ENCODE results near the gene ATP6V1C2. TPM values are rescaled to one million over a fixed set of nuclear protein-coding genes. Genes with fewer than 3 reads are reported as not detected.
A peak's percentile ranks its signal among the peaks of the same experiment; 100 is the strongest.

ATP6V1C2 gene
- total and polyA plus RNA-seq, 2 donors from 2014 or later, result 4.2 to 38.0 TPM

GRCh38 chr2:10722252-10722825 is 909 bp downstream of the ATP6V1C2 start:
- H3K36me3 ChIP-seq (ENCODE audit: control insufficient read depth in 2 of 3, insufficient read depth in 3 of 3, low read length in 3 of 3), result no peaks in the 10 kb centered on the region
- intact Hi-C loops (cut with DNase I), result no loop called here
- peaks cover 27% of the 10 kb centered on the region for H3K27me3 ChIP-seq (ENCODE audit: control insufficient read depth, insufficient read depth, low read length)
- H3K4me1 ChIP-seq (ENCODE audit: control insufficient read depth in 2 of 3, insufficient read depth in 2 of 3, low read depth in 1 of 3, low read length in 3 of 3), result peaks cover 0 to 9% (median 0%) of the 10 kb centered on the region in 3 donors
- H3K27ac ChIP-seq (ENCODE audit: low read depth in 2 of 2, low read length in 2 of 2), result no peak overlapping the region
- H3K9ac ChIP-seq (ENCODE audit: low read length in 3 of 3), result no peak overlapping the region
- DNase-seq (no peak), FAIRE-seq (no peak)
- H3K4me3 ChIP-seq (ENCODE audit: low read length in 3 of 3), result peak overlapping the region in 2 of 3 donors; percentile 10 to 55
- H3K9me3 ChIP-seq (ENCODE audit: control insufficient read depth in 2 of 3, insufficient read depth in 1 of 3, low read length in 3 of 3), result no peaks in the 10 kb centered on the region
- TF ChIP-seq CTCF (IDR thresholded peaks at IDR 0.05; ENCODE audit: borderline replicate concordance, extremely low read depth, insufficient read depth), result no peak

GRCh38 chr2:10732924-10733565 is 11.6 kb downstream of the ATP6V1C2 start:
- intact Hi-C loops (cut with DNase I), result loop anchor here (10.0 kb wide), 1 partner anchor 862 kb away; no protein-coding TSS in a partner anchor
- Histone ChIP-seq H3K9ac (ENCODE audit: low read length in 3 of 3) (no peak overlapping the region), H3K4me3 (ENCODE audit: low read length in 3 of 3) (no peak overlapping the region), H3K9me3 (ENCODE audit: control insufficient read depth in 2 of 3, insufficient read depth in 1 of 3, low read length in 3 of 3) (no peaks in the 10 kb centered on the region), H3K27ac (ENCODE audit: low read depth in 2 of 2, low read length in 2 of 2) (no peak overlapping the region), H3K36me3 (ENCODE audit: control insufficient read depth in 2 of 3, insufficient read depth in 3 of 3, low read length in 3 of 3) (no peaks in the 10 kb centered on the region), H3K4me1 (ENCODE audit: control insufficient read depth in 2 of 3, insufficient read depth in 2 of 3, low read depth in 1 of 3, low read length in 3 of 3) (no peaks in the 10 kb centered on the region), H3K27me3 (ENCODE audit: control insufficient read depth, insufficient read depth, low read length) (no peaks in the 10 kb centered on the region)
- TF ChIP-seq CTCF (IDR thresholded peaks at IDR 0.05; ENCODE audit: borderline replicate concordance, extremely low read depth, insufficient read depth), result no peak
- DNase-seq, result peak in 2 of 5 donors; percentile 61 to 69
- FAIRE-seq, result no peak

- H3K9me3 ChIP-seq (ENCODE audit: control insufficient read depth in 2 of 3, insufficient read depth in 1 of 3, low read length in 3 of 3), result no peaks in the 10 kb centered on the region
- no peak for FAIRE-seq
- no peaks in the 10 kb centered on the region for H3K27me3 ChIP-seq (ENCODE audit: control insufficient read depth, insufficient read depth, low read length)
- no peaks in the 10 kb centered on the region for H3K4me1 ChIP-seq (ENCODE audit: control insufficient read depth in 2 of 3, insufficient read depth in 2 of 3, low read depth in 1 of 3, low read length in 3 of 3)
- TF ChIP-seq CTCF (IDR thresholded peaks at IDR 0.05; ENCODE audit: borderline replicate concordance, extremely low read depth, insufficient read depth), result no peak
- no peak overlapping the region for H3K27ac ChIP-seq (ENCODE audit: low read depth in 2 of 2, low read length in 2 of 2)
- H3K36me3 ChIP-seq (ENCODE audit: control insufficient read depth in 2 of 3, insufficient read depth in 3 of 3, low read length in 3 of 3), result no peaks in the 10 kb centered on the region
- DNase-seq, result no peak
- no peak overlapping the region for H3K4me3 ChIP-seq (ENCODE audit: low read length in 3 of 3)
- intact Hi-C loops (cut with DNase I), result loop anchor here (10.0 kb wide), 1 partner anchor 861 kb away; no protein-coding TSS in a partner anchor
- no peak overlapping the region for H3K9ac ChIP-seq (ENCODE audit: low read length in 3 of 3)
Observed at GRCh38 chr2:10733566-10733925, 12.1 kb downstream of the ATP6V1C2 start.

Data from kidney (tissue), 14 donors.